Hepatocyte (in vitro differentiated cells): ENCODE results near the gene FYTTD1.

Experiments used
- EZH2 ChIP-seq: fragments of 200-600 bp; sonication (generic); IDR thresholded peaks from 2 replicates; pipeline ENCODE4 v1.6.1; 2016; ENCODE audit warnings: antibody characterized with exemption, mild to moderate bottlenecking, borderline replicate concordance
- TF ChIP-seq, protein P1 (sequence below): fragments of 200-600 bp; sonication (generic); IDR thresholded peaks from 2 replicates; pipeline ENCODE4 v1.5.1; 2016; ENCODE audit warnings: antibody characterized with exemption, mild to moderate bottlenecking; ENCODE audit not compliant: poor library complexity

DNA sequence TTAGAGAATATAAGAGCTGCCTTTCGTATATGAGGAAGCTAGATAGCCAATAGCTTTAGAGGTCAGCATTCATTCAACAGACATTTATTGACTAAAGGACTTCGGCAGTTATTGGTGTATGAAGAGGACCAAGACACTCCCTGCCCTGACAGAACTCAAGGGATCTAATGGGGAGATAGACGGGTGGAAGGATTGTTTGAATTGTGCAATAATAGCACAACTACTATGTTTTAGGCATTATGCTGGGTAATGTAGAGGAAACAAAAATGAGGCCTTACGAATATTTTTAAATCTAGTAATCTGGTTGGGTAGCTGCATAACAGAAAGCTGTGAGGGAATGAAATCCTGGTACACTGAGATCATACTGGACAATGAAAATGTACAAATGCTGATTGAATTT, 46.4 kb downstream of the FYTTD1 start:
- TF ChIP-seq, protein P1, sequence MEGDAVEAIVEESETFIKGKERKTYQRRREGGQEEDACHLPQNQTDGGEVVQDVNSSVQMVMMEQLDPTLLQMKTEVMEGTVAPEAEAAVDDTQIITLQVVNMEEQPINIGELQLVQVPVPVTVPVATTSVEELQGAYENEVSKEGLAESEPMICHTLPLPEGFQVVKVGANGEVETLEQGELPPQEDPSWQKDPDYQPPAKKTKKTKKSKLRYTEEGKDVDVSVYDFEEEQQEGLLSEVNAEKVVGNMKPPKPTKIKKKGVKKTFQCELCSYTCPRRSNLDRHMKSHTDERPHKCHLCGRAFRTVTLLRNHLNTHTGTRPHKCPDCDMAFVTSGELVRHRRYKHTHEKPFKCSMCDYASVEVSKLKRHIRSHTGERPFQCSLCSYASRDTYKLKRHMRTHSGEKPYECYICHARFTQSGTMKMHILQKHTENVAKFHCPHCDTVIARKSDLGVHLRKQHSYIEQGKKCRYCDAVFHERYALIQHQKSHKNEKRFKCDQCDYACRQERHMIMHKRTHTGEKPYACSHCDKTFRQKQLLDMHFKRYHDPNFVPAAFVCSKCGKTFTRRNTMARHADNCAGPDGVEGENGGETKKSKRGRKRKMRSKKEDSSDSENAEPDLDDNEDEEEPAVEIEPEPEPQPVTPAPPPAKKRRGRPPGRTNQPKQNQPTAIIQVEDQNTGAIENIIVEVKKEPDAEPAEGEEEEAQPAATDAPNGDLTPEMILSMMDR, result no peak
- TF ChIP-seq EZH2, result no peak
